Suprapubic skin (tissue), 4 donors: ENCODE measurements around the gene VKORC1. TPM values are rescaled to one million over a fixed set of nuclear protein-coding genes. Genes with fewer than 3 reads are reported as not detected.

ENCODE experiments used
- DNase-seq, 2 donors: peaks; one replicate each; pipeline ENCODE4 v3.0.0-alpha.2; 2019; ENCODE audit warnings: low spot score in 2 of 2
- H3K27ac ChIP-seq: fragments of 200-600 bp; sonication (generic); one replicate; pipeline ENCODE4 v1.5.1; 2019
- H3K27me3 ChIP-seq: fragments of 200-600 bp; sonication (generic); one replicate; pipeline ENCODE4 v1.5.1; 2019
- H3K36me3 ChIP-seq: fragments of 200-600 bp; sonication (generic); one replicate; pipeline ENCODE4 v1.5.1; 2019
- H3K4me1 ChIP-seq: fragments of 200-600 bp; sonication (generic); one replicate; pipeline ENCODE4 v1.5.1; 2019
- H3K4me3 ChIP-seq: fragments of 200-600 bp; sonication (generic); one replicate; pipeline ENCODE4 v1.5.1; 2019; ENCODE audit warnings: mild to moderate bottlenecking
- H3K9me3 ChIP-seq: fragments of 200-600 bp; sonication (generic); one replicate; pipeline ENCODE4 v1.5.1; 2019
- EP300 ChIP-seq: sonication (generic); formaldehyde crosslinking; IDR thresholded peaks from one replicate; pipeline ENCODE4 v1.6.1; 2017; ENCODE audit warnings: antibody characterized with exemption
- POLR2A ChIP-seq, 2 donors: fragments of 450-650 bp; IDR thresholded peaks; one replicate each; pipeline ENCODE4 v1.6.1; 2017; ENCODE audit warnings: antibody characterized with exemption in 2 of 2, mild to moderate bottlenecking in 2 of 2, moderate library complexity in 2 of 2
- POLR2AphosphoS5 ChIP-seq, 3 donors: sonication (generic); formaldehyde crosslinking; IDR thresholded peaks; one replicate each; pipeline ENCODE4 v1.6.1; 2017; ENCODE audit warnings: antibody characterized with exemption in 3 of 3
- WGBS: methylation state at CpG from one replicate; pipeline ENCODE4 v1.1.5; 2018; 5-methylcytosine and 5-hydroxymethylcytosine counted together
- total RNA-seq, 4 donors: library from RNA; depleted of rRNA; stranded (reverse); fragments of >200 nt; gene quantifications; one replicate each; pipeline ENCODE4 v1.1.0, GENCODE V29; 2016
- TF ChIP-seq, protein P1 (sequence below), 2 donors: fragments of 200-600 bp in 1 of 2; fragments of 450-650 bp in 1 of 2; sonication (generic) in 1 of 2; IDR thresholded peaks; one replicate each; pipeline ENCODE4 v1.5.1; 2016 to 2019; ENCODE audit warnings: antibody characterized with exemption in 2 of 2, mild to moderate bottlenecking in 1 of 2, moderate library complexity in 1 of 2

Gene VKORC1
- total RNA-seq, 4 donors from 2014 or later: 53.8 to 79.3 (median 68.0) TPM

DNA sequence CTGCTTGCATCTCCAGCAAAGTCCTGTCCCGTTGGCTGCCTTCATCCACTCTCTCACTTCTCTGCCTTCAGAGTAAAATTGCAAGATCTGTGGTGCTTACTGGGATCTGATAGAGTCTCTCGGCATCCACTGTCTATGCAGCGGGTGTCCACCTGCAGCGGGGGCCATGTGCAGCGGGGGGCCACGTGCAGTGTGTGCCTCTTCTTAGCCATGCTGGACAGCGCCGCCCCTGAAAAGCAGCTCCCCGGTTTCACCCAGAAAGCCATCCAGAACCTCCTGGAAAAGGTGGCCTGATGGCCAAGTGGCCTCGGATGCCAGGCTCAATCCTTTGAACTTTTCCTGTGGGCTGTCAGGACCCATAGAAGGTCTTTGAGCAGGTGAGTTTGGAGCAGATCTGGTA, 51.7 kb downstream of the VKORC1 start:
- Histone ChIP-seq H3K4me1 (no peaks in the 10 kb centered on the region), H3K36me3 (peaks cover 49% of the 10 kb centered on the region), H3K9me3 (no peaks in the 10 kb centered on the region), H3K4me3 (no peak overlapping the region), H3K27ac (no peak overlapping the region), H3K27me3 (no peaks in the 10 kb centered on the region)
- 75% methylated on average over 1 of the region's 10 CpGs for whole genome bisulfite sequencing
- TF ChIP-seq, protein P1, sequence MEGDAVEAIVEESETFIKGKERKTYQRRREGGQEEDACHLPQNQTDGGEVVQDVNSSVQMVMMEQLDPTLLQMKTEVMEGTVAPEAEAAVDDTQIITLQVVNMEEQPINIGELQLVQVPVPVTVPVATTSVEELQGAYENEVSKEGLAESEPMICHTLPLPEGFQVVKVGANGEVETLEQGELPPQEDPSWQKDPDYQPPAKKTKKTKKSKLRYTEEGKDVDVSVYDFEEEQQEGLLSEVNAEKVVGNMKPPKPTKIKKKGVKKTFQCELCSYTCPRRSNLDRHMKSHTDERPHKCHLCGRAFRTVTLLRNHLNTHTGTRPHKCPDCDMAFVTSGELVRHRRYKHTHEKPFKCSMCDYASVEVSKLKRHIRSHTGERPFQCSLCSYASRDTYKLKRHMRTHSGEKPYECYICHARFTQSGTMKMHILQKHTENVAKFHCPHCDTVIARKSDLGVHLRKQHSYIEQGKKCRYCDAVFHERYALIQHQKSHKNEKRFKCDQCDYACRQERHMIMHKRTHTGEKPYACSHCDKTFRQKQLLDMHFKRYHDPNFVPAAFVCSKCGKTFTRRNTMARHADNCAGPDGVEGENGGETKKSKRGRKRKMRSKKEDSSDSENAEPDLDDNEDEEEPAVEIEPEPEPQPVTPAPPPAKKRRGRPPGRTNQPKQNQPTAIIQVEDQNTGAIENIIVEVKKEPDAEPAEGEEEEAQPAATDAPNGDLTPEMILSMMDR (IDR thresholded peaks at IDR 0.05): no peak
- TF ChIP-seq EP300 (no peak), POLR2A (IDR thresholded peaks at IDR 0.05) (no peak), POLR2AphosphoS5 (IDR thresholded peaks at IDR 0.05) (no peak)
- DNase-seq: no peak

Other genes starting within 250 kb of the VKORC1 start
- gene BCL7C, start 200.7 kb downstream of the VKORC1 start, total RNA-seq: 10 to 100 TPM; 32.3 to 47.2 (median 43.9) TPM
- 1 to 10 TPM in 1 of 4 donors, under 1 TPM in 3; 0.30 to 1.3 (median 0.71) TPM for gene CTF1, start 198.2 kb downstream of the VKORC1 start, total RNA-seq
- gene FBXL19, start 171.2 kb downstream of the VKORC1 start, total RNA-seq: 10 to 100 TPM; 21.7 to 28.7 (median 24.5) TPM
- gene ORAI3, start 145.7 kb downstream of the VKORC1 start, total RNA-seq: 10 to 100 TPM; 25.7 to 41.0 (median 32.7) TPM
- 10 to 100 TPM; 12.5 to 14.7 (median 13.7) TPM for gene SETD1A, start 137.0 kb downstream of the VKORC1 start, total RNA-seq
- 10 to 100 TPM; 13.2 to 20.8 (median 16.0) TPM for gene HSD3B7, start 109.6 kb downstream of the VKORC1 start, total RNA-seq
- 1 to 10 TPM in 2 of 4 donors, under 1 TPM in 2; 0.55 to 3.5 (median 2.0) TPM for gene STX1B, start 84.2 kb downstream of the VKORC1 start, total RNA-seq
- 100 to 1,000 TPM in 1 of 4 donors, 10 to 100 TPM in 3; 32.5 to 118 (median 47.8) TPM for gene STX4, start 61.2 kb downstream of the VKORC1 start, total RNA-seq
- gene ZNF668, start 20.6 kb downstream of the VKORC1 start, total RNA-seq: 10 to 100 TPM in 3 of 4 donors, 1 to 10 TPM in 1; 9.0 to 15.9 (median 12.6) TPM
- 10 to 100 TPM; 19.2 to 31.7 (median 26.8) TPM for gene ZNF646, start 20.4 kb downstream of the VKORC1 start, total RNA-seq
- 1 to 10 TPM; 2.0 to 10.0 (median 5.1) TPM for gene PRSS53, start 5.9 kb downstream of the VKORC1 start, total RNA-seq
- 10 to 100 TPM; 51.0 to 63.2 (median 58.2) TPM for gene BCKDK, start 13.6 kb upstream of the VKORC1 start, total RNA-seq
- gene KAT8, start 22.9 kb upstream of the VKORC1 start, total RNA-seq: 100 to 1,000 TPM in 1 of 4 donors, 10 to 100 TPM in 3; 62.3 to 100 (median 69.8) TPM
- 100 to 1,000 TPM in 3 of 4 donors, 10 to 100 TPM in 1; 46.3 to 168 (median 140) TPM for gene PRSS8, start 40.9 kb upstream of the VKORC1 start, total RNA-seq
- gene PRSS36, start 55.3 kb upstream of the VKORC1 start, total RNA-seq: 10 to 100 TPM in 2 of 4 donors, 1 to 10 TPM in 2; 2.2 to 17.8 (median 8.4) TPM
- 100 to 1,000 TPM in 1 of 4 donors, 10 to 100 TPM in 3; 52.5 to 121 (median 58.9) TPM for gene FUS, start 85.3 kb upstream of the VKORC1 start, total RNA-seq
- gene PYCARD, start 108.0 kb upstream of the VKORC1 start, total RNA-seq: 100 to 1,000 TPM in 3 of 4 donors, 10 to 100 TPM in 1; 43.8 to 162 (median 121) TPM
- under 1 TPM in 2 of 4 donors, not detected in 2; 0.15 to 0.17 TPM for gene TRIM72, start 119.3 kb upstream of the VKORC1 start, total RNA-seq
- 10 to 100 TPM in 2 of 4 donors, 1 to 10 TPM in 1, not detected in 1; 4.2 to 17.7 (median 13.8) TPM for gene PYDC1, start 122.3 kb upstream of the VKORC1 start, total RNA-seq
- 10 to 100 TPM in 1 of 4 donors, 1 to 10 TPM in 2, under 1 TPM in 1; 0.98 to 14.4 (median 3.8) TPM for gene ITGAM, start 165.2 kb upstream of the VKORC1 start, total RNA-seq